Measurements from ENCODE around the gene PHLDA3. TPM values are rescaled to one million over a fixed set of nuclear protein-coding genes. Genes with fewer than 3 reads are reported as not detected.
"Not testable (repeated sequence)": the region's sequence is repeated elsewhere in the genome, so short reads cannot be mapped to it uniquely, and the experiment has no call there.

PHLDA3 gene
- total and polyA plus RNA-seq, 4 donors: 0.36 to 2.2 (median 1.0) TPM

- 57% methylated on average over 15 of the region's 15 CpGs for WGBS
- Histone ChIP-seq H3K9me3 (ENCODE audit: control insufficient read depth in 4 of 4, low read length in 3 of 4) (no peaks in the 10 kb centered on the region), H3K27ac (ENCODE audit: low read depth in 1 of 2, low read length in 2 of 2) (peak overlapping the region; percentile 22 to 30), H3K36me3 (ENCODE audit: control insufficient read depth in 4 of 4, insufficient read depth in 3 of 4, low read depth in 1 of 4, low read length in 3 of 4) (peaks cover 3 to 19% (median 9%) of the 10 kb centered on the region in 4 donors), H3K4me3 (ENCODE audit: low read depth in 1 of 3, low read length in 3 of 3) (no peak overlapping the region), H3K4me1 (ENCODE audit: control insufficient read depth in 4 of 4, insufficient read depth in 4 of 4, low read length in 3 of 4) (peaks cover 13 to 79% (median 70%) of the 10 kb centered on the region in 4 donors), H3K27me3 (ENCODE audit: control insufficient read depth in 4 of 4, insufficient read depth in 4 of 4, low read length in 3 of 4) (no peaks in the 10 kb centered on the region), H3K9ac (ENCODE audit: low read depth in 1 of 2, low read length in 2 of 2) (no peak overlapping the region)
- DNase-seq (ENCODE audit: low spot score): no peak
- no peak for TF ChIP-seq FOXA1 (IDR thresholded peaks at IDR 0.05)
- peak; percentile 43 for TF ChIP-seq NR2F2 (IDR thresholded peaks at IDR 0.05)
Measured at GRCh38 chr1:201493757-201494617, 25.0 kb upstream of the PHLDA3 start.

DNA sequence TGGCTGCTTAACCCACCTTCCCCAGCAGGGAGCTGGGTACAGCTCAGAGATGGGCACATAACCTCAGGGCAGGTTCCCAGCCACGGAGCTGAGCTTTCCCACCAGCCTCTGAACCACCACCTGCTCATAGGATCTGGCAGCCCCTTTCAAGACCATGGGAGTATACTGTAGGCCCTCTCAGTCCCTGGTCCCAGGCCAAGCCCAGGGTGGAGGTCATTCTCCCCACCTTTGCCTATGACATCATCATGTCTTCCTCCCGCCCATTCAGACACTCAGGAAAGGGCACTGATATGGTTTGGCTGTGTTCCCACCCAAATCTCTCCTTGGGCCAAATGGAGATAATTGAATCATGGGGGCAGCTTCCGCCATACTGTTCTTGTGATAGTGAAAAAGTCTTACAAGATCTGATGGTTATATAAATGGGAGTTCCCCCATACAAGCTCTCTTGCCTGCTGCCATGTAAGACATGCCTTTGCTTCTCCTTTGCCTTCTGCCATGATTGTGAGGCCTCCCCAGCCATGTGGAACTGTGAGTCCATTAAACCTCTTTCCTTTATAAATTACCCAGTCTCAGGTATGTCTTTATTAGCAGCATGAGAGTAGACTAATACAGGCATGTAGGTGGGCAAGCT is 24.2 kb upstream of the PHLDA3 start:
- H3K4me1 ChIP-seq (ENCODE audit: control insufficient read depth in 4 of 4, insufficient read depth in 4 of 4, low read length in 3 of 4): peaks cover 15 to 77% (median 64%) of the 10 kb centered on the region in 4 donors

GRCh38 chr1:201491896-201492511 is 23.0 kb upstream of the PHLDA3 start:
- DNase-seq (ENCODE audit: low spot score): no peak
- TF ChIP-seq, protein P1, sequence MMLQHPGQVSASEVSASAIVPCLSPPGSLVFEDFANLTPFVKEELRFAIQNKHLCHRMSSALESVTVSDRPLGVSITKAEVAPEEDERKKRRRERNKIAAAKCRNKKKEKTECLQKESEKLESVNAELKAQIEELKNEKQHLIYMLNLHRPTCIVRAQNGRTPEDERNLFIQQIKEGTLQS (IDR thresholded peaks at IDR 0.05): no peak
- TF ChIP-seq, protein P2, sequence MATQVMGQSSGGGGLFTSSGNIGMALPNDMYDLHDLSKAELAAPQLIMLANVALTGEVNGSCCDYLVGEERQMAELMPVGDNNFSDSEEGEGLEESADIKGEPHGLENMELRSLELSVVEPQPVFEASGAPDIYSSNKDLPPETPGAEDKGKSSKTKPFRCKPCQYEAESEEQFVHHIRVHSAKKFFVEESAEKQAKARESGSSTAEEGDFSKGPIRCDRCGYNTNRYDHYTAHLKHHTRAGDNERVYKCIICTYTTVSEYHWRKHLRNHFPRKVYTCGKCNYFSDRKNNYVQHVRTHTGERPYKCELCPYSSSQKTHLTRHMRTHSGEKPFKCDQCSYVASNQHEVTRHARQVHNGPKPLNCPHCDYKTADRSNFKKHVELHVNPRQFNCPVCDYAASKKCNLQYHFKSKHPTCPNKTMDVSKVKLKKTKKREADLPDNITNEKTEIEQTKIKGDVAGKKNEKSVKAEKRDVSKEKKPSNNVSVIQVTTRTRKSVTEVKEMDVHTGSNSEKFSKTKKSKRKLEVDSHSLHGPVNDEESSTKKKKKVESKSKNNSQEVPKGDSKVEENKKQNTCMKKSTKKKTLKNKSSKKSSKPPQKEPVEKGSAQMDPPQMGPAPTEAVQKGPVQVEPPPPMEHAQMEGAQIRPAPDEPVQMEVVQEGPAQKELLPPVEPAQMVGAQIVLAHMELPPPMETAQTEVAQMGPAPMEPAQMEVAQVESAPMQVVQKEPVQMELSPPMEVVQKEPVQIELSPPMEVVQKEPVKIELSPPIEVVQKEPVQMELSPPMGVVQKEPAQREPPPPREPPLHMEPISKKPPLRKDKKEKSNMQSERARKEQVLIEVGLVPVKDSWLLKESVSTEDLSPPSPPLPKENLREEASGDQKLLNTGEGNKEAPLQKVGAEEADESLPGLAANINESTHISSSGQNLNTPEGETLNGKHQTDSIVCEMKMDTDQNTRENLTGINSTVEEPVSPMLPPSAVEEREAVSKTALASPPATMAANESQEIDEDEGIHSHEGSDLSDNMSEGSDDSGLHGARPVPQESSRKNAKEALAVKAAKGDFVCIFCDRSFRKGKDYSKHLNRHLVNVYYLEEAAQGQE (IDR thresholded peaks at IDR 0.05): peak; percentile 89
- Histone ChIP-seq H3K27ac (ENCODE audit: low read depth in 1 of 2, low read length in 2 of 2) (no peak overlapping the region), H3K27me3 (ENCODE audit: control insufficient read depth in 4 of 4, insufficient read depth in 4 of 4, low read length in 3 of 4) (no peaks in the 10 kb centered on the region), H3K9me3 (ENCODE audit: control insufficient read depth in 4 of 4, low read length in 3 of 4) (no peaks in the 10 kb centered on the region), H3K36me3 (ENCODE audit: control insufficient read depth in 4 of 4, insufficient read depth in 3 of 4, low read depth in 1 of 4, low read length in 3 of 4) (peaks cover 8 to 32% (median 22%) of the 10 kb centered on the region in 4 donors), H3K9ac (ENCODE audit: low read depth in 1 of 2, low read length in 2 of 2) (no peak overlapping the region), H3K4me1 (ENCODE audit: control insufficient read depth in 4 of 4, insufficient read depth in 4 of 4, low read length in 3 of 4) (peaks cover 15 to 70% (median 58%) of the 10 kb centered on the region in 4 donors), H3K4me3 (ENCODE audit: low read depth in 1 of 3, low read length in 3 of 3) (no peak overlapping the region)
- WGBS: 85% methylated on average over 3 of the region's 3 CpGs

More for the DNA sequence above, 24.2 kb upstream of the PHLDA3 start:
- not testable (repeated sequence) for H3K9ac ChIP-seq (ENCODE audit: low read depth in 1 of 2, low read length in 2 of 2); H3K27me3 ChIP-seq (ENCODE audit: control insufficient read depth in 4 of 4, insufficient read depth in 4 of 4, low read length in 3 of 4); DNase-seq (ENCODE audit: low spot score); H3K9me3 ChIP-seq (ENCODE audit: control insufficient read depth in 4 of 4, low read length in 3 of 4); H3K4me3 ChIP-seq (ENCODE audit: low read depth in 1 of 3, low read length in 3 of 3)
- WGBS: 91% methylated on average over 3 of the region's 3 CpGs
- H3K36me3 ChIP-seq (ENCODE audit: control insufficient read depth in 4 of 4, insufficient read depth in 3 of 4, low read depth in 1 of 4, low read length in 3 of 4): peaks cover 7 to 23% (median 16%) of the 10 kb centered on the region in 4 donors
- H3K27ac ChIP-seq (ENCODE audit: low read depth in 1 of 2, low read length in 2 of 2): peak overlapping the region in 1 of 2 donors; percentile 22

DNA sequence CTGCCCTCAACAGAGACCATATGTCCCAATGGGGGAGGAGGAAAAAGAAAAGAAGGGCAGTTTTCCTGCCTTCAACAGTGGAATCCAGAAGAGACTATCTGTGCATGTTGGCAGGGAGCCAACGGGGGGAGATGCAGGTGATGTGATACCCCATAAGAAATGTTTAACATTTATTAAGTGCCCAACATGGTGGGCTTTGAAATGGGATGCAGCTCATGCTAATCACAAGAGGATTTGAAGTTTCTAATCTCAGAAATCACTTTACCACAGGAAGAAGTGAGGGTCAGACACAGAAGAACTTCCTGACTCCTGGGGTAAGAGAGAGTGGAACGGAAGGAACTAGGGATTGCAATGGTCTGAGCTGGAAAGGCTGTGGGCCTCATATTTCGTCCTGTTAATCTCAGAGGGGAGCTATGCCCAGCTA is 21.7 kb upstream of the PHLDA3 start:
- 44% methylated on average over 3 of the region's 3 CpGs for WGBS

More for the DNA sequence above, 21.7 kb upstream of the PHLDA3 start:
- Histone ChIP-seq H3K4me3 (ENCODE audit: low read depth in 1 of 3, low read length in 3 of 3) (no peak overlapping the region), H3K9ac (ENCODE audit: low read depth in 1 of 2, low read length in 2 of 2) (no peak overlapping the region), H3K27ac (ENCODE audit: low read depth in 1 of 2, low read length in 2 of 2) (no peak overlapping the region), H3K4me1 (ENCODE audit: control insufficient read depth in 4 of 4, insufficient read depth in 4 of 4, low read length in 3 of 4) (peaks cover 9 to 57% (median 46%) of the 10 kb centered on the region in 4 donors), H3K36me3 (ENCODE audit: control insufficient read depth in 4 of 4, insufficient read depth in 3 of 4, low read depth in 1 of 4, low read length in 3 of 4) (peaks cover 8 to 40% (median 31%) of the 10 kb centered on the region in 4 donors), H3K9me3 (ENCODE audit: control insufficient read depth in 4 of 4, low read length in 3 of 4) (no peaks in the 10 kb centered on the region), H3K27me3 (ENCODE audit: control insufficient read depth in 4 of 4, insufficient read depth in 4 of 4, low read length in 3 of 4) (no peaks in the 10 kb centered on the region)
- no peak for TF ChIP-seq JUND (IDR thresholded peaks at IDR 0.05)
- TF ChIP-seq NR2F2 (IDR thresholded peaks at IDR 0.05): peak; percentile 20
- no peak for DNase-seq (ENCODE audit: low spot score)
